22Rv1 (cell line): Measurements from ENCODE around the gene DNM3.

ENCODE experiments used
- H3K27ac ChIP-seq: fragments of 450-650 bp; 2 replicates; pipeline ENCODE4 v1.5.1; 2017
- CTCF ChIP-seq: fragments of 450-650 bp; IDR thresholded peaks from 2 replicates; pipeline ENCODE4 v1.5.1; 2017; ENCODE audit warnings: mild to moderate bottlenecking
- ZFX ChIP-seq: fragments of 450-650 bp; IDR thresholded peaks from 2 replicates; pipeline ENCODE4 v1.6.1; 2017; ENCODE audit warnings: antibody characterized with exemption, borderline replicate concordance

The DNM3 gene

GRCh38 chr1:171917331-171917730, 76.0 kb downstream of the DNM3 start:
- no peak overlapping the region for H3K27ac ChIP-seq
- no peak for TF ChIP-seq ZFX
- TF ChIP-seq CTCF, result no peak

GRCh38 chr1:171919891-171920887, 78.9 kb downstream of the DNM3 start:
- no peak overlapping the region for H3K27ac ChIP-seq
- TF ChIP-seq CTCF, result no peak
- no peak for TF ChIP-seq ZFX

GRCh38 chr1:171922999-171923398, 81.7 kb downstream of the DNM3 start:
- H3K27ac ChIP-seq, result no peak overlapping the region
- TF ChIP-seq CTCF (no peak), ZFX (no peak)

GRCh38 chr1:171929121-171929520, 87.8 kb downstream of the DNM3 start:
- TF ChIP-seq CTCF (peak; percentile 17), ZFX (no peak)
- H3K27ac ChIP-seq, result no peak overlapping the region

- no peak for TF ChIP-seq CTCF
- no peak for TF ChIP-seq ZFX
- H3K27ac ChIP-seq, result no peak overlapping the region
Measured at GRCh38 chr1:171931752-171932151, 90.5 kb downstream of the DNM3 start.

- H3K27ac ChIP-seq, result no peak overlapping the region
- TF ChIP-seq ZFX, result no peak
- TF ChIP-seq CTCF, result no peak
Measured at GRCh38 chr1:171934664-171935063, 93.4 kb downstream of the DNM3 start.

- no peak for TF ChIP-seq ZFX
- no peak for TF ChIP-seq CTCF
- H3K27ac ChIP-seq, result no peak overlapping the region
Measured at GRCh38 chr1:171935086-171935485, 93.8 kb downstream of the DNM3 start.
